HG03103 (cell line): ENCODE data around the gene DAGLA.

ENCODE experiments used
- ATAC-seq: cut with Tn5 transposase; IDR thresholded peaks from one replicate; pipeline ENCODE4 v1.9.1; 2021; ENCODE audit warnings: low read depth; ENCODE audit not compliant: unreplicated experiment

DAGLA gene

DNA sequence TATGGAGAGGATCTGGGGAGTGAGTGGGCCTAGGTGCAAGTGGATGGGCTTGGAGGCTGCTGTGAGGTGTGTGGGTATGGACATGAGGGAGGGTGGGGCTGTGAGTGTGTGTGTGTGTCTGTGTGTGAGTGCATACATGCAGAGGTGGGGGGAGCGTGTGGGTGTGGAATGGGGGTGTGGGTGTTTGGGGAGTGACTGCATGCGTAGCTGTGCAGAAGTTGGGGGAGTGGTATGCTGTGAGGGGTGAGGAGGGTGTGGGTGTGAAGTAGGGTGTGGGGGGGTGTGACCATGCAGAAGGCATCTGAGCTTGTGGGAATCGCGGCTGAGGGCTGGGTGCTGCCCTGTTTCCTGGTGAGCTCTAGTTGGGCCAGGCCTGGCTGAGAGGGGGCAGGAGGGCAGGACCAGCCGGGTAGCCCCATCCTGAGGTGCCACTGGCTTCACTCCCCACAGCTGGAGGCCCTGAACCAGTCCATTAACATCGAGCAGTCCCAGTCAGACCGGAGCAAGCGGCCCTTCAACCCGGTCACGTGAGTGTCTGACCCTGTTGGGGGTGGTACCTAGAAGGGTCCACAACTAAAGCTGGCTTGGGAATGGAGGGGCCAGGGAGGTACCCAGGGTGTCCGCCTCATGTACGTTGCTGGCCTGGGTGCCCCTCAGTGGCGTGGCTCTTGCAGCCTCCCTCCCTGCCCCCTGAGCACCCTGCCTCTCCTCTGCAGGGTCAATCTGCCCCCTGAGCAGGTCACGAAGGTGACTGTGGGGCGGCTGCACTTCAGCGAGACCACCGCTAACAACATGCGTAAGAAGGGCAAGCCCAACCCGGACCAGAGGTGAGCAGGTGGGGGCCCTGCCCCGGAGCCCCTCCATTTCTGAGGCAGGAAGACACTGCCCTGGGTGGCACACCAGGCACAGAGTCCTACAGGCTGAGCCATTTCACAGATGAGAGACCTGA lies 95.7 kb downstream of the DAGLA start:
- no peak for ATAC-seq

DNA sequence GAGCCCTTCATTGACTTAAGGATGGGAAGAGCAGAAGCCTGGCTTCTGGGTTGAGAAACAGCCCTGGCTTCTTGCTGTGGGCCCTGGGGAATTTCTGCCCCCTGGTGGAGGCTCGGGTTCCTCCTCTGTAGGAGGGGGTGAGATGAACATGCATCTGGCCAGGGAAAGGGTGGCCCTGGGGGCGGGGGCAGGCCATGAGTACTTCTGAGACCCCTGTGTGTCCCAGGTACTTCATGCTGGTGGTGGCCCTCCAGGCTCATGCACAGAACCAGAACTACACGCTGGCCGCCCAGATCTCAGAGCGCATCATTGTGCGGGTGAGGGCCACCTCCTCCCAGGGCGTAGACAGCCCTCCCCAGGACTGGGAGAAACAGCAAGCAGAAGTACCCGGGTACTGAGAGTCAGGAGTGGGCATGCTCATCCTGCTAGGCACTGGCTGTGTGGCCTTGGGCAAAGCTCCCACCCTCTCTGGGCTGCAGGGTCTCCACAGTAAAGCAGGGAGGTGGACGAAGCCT lies 96.4 kb downstream of the DAGLA start:
- ATAC-seq, result no peak

DNA sequence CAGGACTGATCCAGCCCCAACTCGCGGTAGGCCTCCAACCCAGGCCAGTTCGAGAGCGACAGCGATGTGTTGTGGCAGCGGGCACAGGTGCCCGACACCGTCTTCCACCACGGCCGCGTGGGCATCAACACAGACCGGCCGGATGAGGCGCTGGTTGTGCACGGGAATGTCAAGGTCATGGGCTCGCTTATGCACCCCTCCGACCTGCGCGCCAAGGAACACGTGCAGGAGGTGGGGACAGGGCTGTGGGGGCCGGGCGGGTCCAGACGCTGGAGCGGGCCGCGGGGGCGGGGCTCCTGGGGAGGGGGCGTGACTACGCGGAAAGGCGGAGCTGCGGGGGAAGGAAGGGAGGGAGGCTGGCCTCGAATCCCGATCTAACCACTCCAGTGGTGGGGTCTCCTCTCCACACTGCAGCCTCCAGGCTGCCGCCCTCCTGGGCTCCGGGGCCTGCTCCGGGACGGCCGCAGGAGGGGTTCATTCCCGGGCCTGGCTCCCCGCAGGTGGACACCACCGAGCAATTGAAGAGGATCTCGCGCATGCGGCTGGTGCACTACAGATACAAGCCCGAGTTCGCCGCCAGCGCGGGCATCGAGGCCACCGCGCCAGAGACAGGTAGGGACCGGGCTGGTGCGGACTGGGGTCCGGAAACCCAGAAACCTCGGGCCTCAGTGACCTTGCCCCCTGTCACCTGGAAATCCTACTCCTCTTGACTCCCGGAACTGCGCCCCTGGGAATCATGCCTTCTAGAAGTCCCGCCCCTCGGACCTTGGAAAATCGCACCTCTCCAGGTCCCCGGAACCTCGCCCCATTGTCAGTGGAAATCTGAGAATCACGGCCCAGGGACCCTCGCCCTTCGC lies 97.3 kb downstream of the DAGLA start:
- ATAC-seq, result no peak

- ATAC-seq, result no peak
Measured at GRCh38 chr11:61778357-61778886, 98.2 kb downstream of the DAGLA start.

GRCh38 chr11:61778920-61779650 lies 98.9 kb downstream of the DAGLA start:
- no peak for ATAC-seq

DNA sequence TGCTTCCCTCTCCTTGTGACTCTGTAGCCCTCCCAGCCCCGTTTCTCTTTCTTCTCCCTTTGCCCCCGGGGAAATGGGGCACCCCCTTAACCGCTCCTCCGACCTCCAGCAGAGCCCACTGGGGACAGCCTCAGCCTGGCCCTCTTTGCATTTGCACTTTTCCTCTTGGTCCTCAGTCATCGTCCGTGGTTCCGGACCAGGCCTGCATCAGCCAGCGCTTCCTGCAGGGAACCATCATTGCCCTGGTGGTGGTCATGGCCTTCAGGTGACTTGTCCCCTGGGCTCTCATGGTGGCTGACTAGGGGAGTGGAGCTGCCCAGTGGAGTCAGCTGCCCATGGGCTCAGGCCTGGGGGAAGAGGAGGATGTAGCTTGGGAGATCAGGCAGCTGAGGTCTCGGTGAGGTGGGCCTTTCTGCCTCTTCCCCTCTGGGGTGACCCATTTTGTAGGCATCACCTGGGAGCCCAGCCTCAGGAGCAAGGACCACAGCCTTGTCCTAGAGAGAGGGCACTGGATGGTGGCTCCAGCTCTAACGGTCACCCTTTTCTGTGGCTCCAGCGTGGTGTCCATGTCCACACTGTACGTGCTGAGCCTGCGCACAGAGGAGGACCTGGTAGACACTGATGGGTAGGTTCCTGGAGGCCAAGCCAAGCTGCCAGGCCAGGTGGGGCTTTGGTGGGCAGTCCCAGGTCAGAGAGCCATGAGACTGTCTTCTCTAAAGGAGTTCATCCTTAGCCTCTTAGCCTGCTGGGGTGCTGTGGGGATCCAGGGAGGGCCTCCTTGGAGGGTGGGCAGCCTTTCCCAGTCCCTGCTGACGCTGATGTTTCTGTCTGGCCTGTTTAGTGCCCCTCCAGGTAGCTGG lies 99.7 kb downstream of the DAGLA start:
- ATAC-seq, result no peak

- ATAC-seq, result no peak
Measured at GRCh38 chr11:61780581-61781162, 100.5 kb downstream of the DAGLA start.

DNA sequence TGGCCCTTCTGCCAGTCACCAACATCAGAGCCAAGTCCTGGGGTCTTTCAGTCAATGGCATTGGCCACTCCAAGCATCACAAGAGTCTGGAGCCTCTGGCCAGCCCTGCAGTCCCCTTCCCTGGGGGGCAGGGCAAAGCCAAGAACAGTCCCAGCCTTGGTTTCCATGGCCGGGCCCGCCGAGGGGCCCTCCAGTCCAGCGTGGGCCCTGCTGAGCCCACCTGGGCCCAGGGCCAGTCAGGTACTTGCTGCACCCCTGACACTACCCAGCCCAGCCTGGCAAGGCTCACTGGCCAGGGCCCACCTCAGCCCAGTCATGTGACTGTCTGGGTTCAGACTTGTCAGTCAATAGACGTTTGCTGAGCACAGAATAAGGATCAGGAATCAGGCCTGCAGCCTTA lies 101.4 kb downstream of the DAGLA start:
- no peak for ATAC-seq

DNA sequence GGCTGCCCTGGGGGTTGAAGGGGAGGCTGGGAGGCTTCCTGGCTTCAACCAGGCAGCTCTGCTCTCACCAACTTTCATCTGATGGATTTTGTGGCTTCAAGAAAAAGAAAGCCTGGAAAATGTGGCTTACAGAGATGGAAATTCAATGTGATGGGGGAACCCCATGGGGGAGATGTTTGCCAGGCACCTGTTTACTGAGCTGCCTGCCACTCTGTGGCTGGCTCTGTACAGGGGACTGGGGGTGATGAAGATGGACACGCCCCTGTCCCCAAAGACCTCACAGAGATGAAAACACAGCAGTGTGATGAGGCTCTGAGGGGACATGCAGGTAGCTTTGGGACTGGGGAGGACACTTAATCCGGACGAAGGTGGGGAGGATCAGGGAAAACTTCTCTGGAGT lies 102.1 kb downstream of the DAGLA start:
- no peak for ATAC-seq

- ATAC-seq, result no peak
Measured at GRCh38 chr11:61782841-61783240, 102.7 kb downstream of the DAGLA start.

GRCh38 chr11:61783717-61784505 lies 103.7 kb downstream of the DAGLA start:
- ATAC-seq, result no peak

DNA sequence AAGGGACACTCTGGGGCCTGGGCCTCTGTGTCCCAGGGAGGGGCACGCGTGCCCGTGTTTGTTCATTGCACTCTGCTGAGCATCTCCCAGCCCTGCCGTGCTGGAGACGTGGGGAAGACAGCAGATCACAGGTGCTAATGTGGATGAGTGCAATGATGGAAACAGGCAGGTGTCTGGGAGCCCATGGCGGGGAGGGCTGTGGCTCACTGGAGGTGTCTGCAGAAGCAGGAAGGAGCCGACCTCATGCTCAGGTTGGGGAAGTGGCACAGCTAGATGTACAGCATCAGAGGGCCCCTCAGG lies 104.3 kb downstream of the DAGLA start:
- no peak for ATAC-seq

- ATAC-seq, result no peak
Measured at GRCh38 chr11:61785837-61786402, 105.7 kb downstream of the DAGLA start.

DNA sequence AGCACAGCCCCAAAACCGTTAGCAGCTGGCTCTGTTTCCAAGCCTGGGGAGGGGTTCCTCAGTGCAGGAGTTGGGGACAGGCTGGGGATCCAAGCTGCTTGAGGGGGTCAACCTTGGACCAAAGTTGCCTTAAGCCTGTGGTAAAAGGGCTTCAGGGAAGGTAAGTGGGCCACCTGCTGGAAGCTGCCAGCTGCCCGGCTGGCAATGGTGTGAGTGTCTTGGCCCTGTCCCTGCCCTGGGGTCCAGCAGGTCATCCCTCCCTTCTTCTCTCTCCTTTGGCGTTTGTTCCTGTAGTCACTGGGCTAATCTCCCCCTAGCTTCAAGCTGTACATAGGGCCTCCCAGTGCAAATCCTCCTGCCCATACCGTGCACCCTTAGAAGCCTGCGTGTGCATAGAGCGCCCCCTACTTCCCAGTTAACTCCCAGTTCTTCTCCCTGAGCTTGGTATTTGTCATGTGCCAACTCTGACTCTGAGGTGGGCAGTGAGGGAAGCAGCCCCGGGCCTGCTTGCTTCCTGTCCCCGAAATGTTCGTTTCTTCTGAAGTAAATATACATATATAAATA lies 107.8 kb downstream of the DAGLA start:
- ATAC-seq, result no peak

DNA sequence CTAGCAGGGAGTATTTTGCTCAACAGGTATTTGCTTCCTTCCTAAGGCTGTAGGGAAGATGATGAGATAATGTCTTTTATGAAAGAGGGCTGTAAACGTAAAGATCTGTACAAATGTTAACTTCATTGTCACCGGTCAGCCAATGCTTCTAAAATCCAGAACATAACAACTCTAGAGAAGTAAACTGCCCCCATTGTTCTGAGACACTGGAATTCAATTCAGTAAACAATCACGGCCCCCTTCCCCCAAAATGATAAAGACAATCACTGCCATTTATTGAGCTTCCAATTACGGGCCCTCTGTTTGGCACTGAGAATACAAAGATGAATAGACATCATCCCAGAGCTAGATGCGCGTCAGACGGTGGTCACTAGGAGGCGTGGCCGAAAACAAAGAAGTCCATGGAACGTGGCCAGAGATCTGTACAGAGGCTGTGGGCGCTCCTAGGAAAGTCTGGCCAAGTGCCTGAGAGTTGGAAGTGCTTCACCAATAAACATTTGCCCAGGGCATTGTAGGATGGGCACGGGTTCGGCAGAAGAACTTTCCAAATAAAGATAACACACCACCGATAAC lies 111.6 kb downstream of the DAGLA start:
- peak; percentile 31 for ATAC-seq

DNA sequence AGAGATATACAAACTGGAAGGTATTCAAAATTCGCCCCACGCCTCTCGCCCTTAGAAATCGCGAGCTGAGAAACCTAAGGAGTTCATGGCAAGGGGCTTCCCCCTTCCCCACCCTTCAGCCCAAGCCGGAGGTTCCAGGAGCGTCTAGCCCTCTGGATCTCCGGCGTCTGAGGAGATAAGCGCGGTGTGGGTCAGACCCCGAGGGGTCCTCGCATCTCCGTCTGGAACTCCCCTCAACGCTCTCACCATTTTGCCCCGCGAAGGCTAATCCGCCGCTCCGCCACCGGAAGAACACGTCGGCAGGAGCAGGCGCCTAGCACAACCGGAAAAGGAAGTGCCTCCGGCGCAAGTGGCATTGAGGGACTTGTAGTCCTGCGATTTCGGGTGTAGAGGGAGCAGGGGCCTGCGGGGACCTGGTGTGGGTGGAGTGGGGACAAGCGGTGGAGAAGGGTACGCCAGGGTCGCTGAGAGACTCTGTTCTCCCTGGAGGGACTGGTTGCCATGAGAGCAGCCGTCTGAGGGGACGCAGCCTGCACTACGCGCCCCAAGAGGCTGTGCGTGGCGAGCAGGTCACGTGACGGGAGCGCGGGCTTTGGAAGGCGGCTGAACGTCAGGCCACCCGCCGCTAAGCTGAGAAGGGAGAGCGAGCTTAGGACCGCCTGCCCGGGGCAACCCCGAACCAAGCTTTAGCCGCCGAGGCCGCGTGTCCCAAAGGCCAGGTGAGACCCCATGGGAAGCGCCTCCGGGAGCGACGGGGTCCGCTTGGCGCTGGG lies 112.3 kb downstream of the DAGLA start, which contains the start of the genes FEN1 and TMEM258:
TSS of gene FEN1 (plus strand) at position 602 of the 773 bp plus-strand sequence. CDS start 2,451 bp downstream, outside the sequence.
TSS of gene TMEM258 (minus strand) at position 290 of the 773 bp plus-strand sequence. CDS start at position 249, 41 bp downstream.
- ATAC-seq, result peak; percentile 77
